B cell (primary cell): ENCODE measurements around the gene HAND2. TPM values are rescaled to one million over a fixed set of nuclear protein-coding genes. Genes with fewer than 3 reads are reported as not detected.

ENCODE experiments used
- ATAC-seq: fragments of 200-7000 bp; cut with Tn5 transposase; one replicate; pipeline ENCODE4 v1.10.0; 2021; ENCODE audit warnings: low read depth, mild to moderate bottlenecking, moderate number of reproducible peaks, moderate library complexity
- CTCF ChIA-PET: fragments of 350-600 bp; sonication (Branson Sonifier 250); formaldehyde crosslinking; loops from one replicate; lab custom pipeline; 2021; ENCODE audit warnings: antibody characterized with exemption, inconsistent platforms; lab: Charles Lee
- POLR2A ChIA-PET: fragments of 350-600 bp; sonication (Branson Sonifier 250); formaldehyde crosslinking; loops from one replicate; lab custom pipeline; 2021; ENCODE audit warnings: antibody characterized with exemption; lab: Charles Lee
- DNase-seq: peaks from one replicate; pipeline ENCODE4 v3.0.0; 2013
- H2AFZ ChIP-seq: 2 replicates; pipeline ENCODE4 v1.6.1; 2012; ENCODE audit warnings: mild to moderate bottlenecking, low read depth, low read length; ENCODE audit not compliant: insufficient read depth, poor library complexity, severe bottlenecking
- H3K27ac ChIP-seq, 2 donors: 1 replicate in 1 of 2; 2 replicates in 1 of 2; pipeline ENCODE4 v1.5.1; 2012 to 2013; ENCODE audit warnings: low read length in 2 of 2, mild to moderate bottlenecking in 2 of 2, moderate library complexity in 1 of 2
- H3K27me3 ChIP-seq, 4 experiments: fragments of 200-600 bp in 1 of 4; sonication (generic) in 1 of 4; replicated peaks in 1 of 4; 1 replicate in 2 of 4; 2 replicates in 2 of 4; pipeline versions ENCODE4 v1.6.1 to v1.7.0; 2013 to 2016; ENCODE audit warnings: low read length in 3 of 4, mild to moderate bottlenecking in 2 of 4, mixed read lengths in 1 of 4, moderate library complexity in 1 of 4; ENCODE audit not compliant: insufficient read depth in 4 of 4, control insufficient read depth in 3 of 4; ENCODE audit errors: control extremely low read depth in 1 of 4
- H3K36me3 ChIP-seq, 2 experiments: replicated peaks in 1 of 2; 1 replicate in 1 of 2; 2 replicates in 1 of 2; pipeline versions ENCODE4 v1.6.1 to v1.7.1; 2013; ENCODE audit warnings: low read length in 1 of 2; ENCODE audit not compliant: insufficient read depth in 2 of 2, control insufficient read depth in 1 of 2; ENCODE audit errors: control extremely low read depth in 1 of 2, extremely low read depth in 1 of 2
- H3K4me1 ChIP-seq, 2 donors: fragments of 200-600 bp in 1 of 2; sonication (generic) in 1 of 2; 1 replicate in 1 of 2; 2 replicates in 1 of 2; pipeline versions ENCODE4 v1.5.1 to v1.6.1; 2013 to 2017; ENCODE audit warnings: low read length in 2 of 2; ENCODE audit not compliant: control insufficient read depth in 2 of 2, insufficient read depth in 2 of 2
- H3K4me2 ChIP-seq: replicated peaks from 2 replicates; pipeline ENCODE3; 2012; ENCODE audit warnings: mild to moderate bottlenecking, low read depth, low read length; ENCODE audit not compliant: poor library complexity, severe bottlenecking
- H3K4me3 ChIP-seq, 5 experiments: fragments of 200-600 bp in 1 of 5; sonication (generic) in 1 of 5; 1 replicate in 3 of 5; 2 replicates in 2 of 5; pipeline versions ENCODE4 v1.5.1 to v1.7.0; 2011 to 2016; ENCODE audit warnings: low read length in 4 of 5, mild to moderate bottlenecking in 4 of 5, low read depth in 2 of 5, control low read depth in 1 of 5, moderate library complexity in 1 of 5; ENCODE audit not compliant: insufficient read depth in 1 of 5; ENCODE audit errors: control extremely low read depth in 1 of 5, extremely low read depth in 1 of 5
- H3K79me2 ChIP-seq: fragments of 200-600 bp; sonication (generic); one replicate; pipeline ENCODE4 v1.6.0; 2016; ENCODE audit warnings: low read length; ENCODE audit not compliant: control insufficient read depth, insufficient read depth
- H3K9ac ChIP-seq: fragments of 200-600 bp; sonication (generic); 2 replicates; pipeline ENCODE4 v1.6.1; 2017; ENCODE audit warnings: mild to moderate bottlenecking, low read length, moderate library complexity
- H3K9me3 ChIP-seq, 3 donors: one replicate each; pipeline versions ENCODE4 v1.6.1 to v1.7.1; 2013; ENCODE audit warnings: low read length in 2 of 3; ENCODE audit not compliant: control insufficient read depth in 2 of 3, insufficient read depth in 1 of 3; ENCODE audit errors: control extremely low read depth in 1 of 3
- H4K20me1 ChIP-seq: 2 replicates; pipeline ENCODE4 v1.6.0; 2012; ENCODE audit warnings: mild to moderate bottlenecking, low read length; ENCODE audit not compliant: insufficient read depth, control insufficient read depth, poor library complexity, severe bottlenecking
- H3K27ac Mint-ChIP-seq: one replicate; pipeline ENCODE4 v1.8.0; 2021; ENCODE audit warnings: mixed read lengths
- H3K27me3 Mint-ChIP-seq: one replicate; pipeline ENCODE4 v1.8.0; 2021; ENCODE audit warnings: mixed read lengths
- H3K4me1 Mint-ChIP-seq: one replicate; pipeline ENCODE4 v1.8.0; 2021; ENCODE audit warnings: mixed read lengths
- H3K4me3 Mint-ChIP-seq: one replicate; pipeline ENCODE4 v1.8.0; 2021; ENCODE audit warnings: mixed read lengths
- H3K9me3 Mint-ChIP-seq: one replicate; pipeline ENCODE4 v1.8.0; 2022; ENCODE audit warnings: mixed read lengths; ENCODE audit not compliant: insufficient read depth
- EZH2 ChIP-seq: IDR thresholded peaks from 2 replicates; pipeline ENCODE4 v1.6.1; 2012; ENCODE audit warnings: borderline replicate concordance, low read depth, mild to moderate bottlenecking, moderate library complexity, low read length; ENCODE audit not compliant: insufficient read depth, poor library complexity, severe bottlenecking
- WGBS: methylation state at CpG from one replicate; pipeline ENCODE4 v1.1.5; 2013; ENCODE audit warnings: missing lambda C conversion rate; ENCODE audit not compliant: insufficient coverage; 5-methylcytosine and 5-hydroxymethylcytosine counted together
- intact Hi-C: fragments of 100-400 bp; cut with micrococcal nuclease; formaldehyde crosslinking; loops from one replicate; pipeline ENCODE4 v1.10.0; 2022
- polyA plus RNA-seq: library from polyadenylated mRNA; depleted of rRNA; stranded (reverse); fragments of >200 nt; gene quantifications from 2 replicates; pipeline ENCODE4 v1.2.3, GENCODE V29; 2012
- total RNA-seq, 2 donors: library from RNA; stranded (reverse); fragments of 120-200 nt in 1 of 2; gene quantifications; 1 replicate in 1 of 2; 2 replicates in 1 of 2; pipeline versions ENCODE4 v1.2.3 to v1.2.4, GENCODE V29; 2013 to 2022
- TF ChIP-seq, protein P1 (sequence below): fragments of 200-600 bp; IDR thresholded peaks from one replicate; pipeline ENCODE4 v1.8.0; 2022; ENCODE audit warnings: antibody characterized with exemption, mild to moderate bottlenecking

HAND2 gene
- total and polyA plus RNA-seq, 2 donors (not counting 1 experiment from before 2014, with no cell fraction given), result not detected

- H3K27ac ChIP-seq, result no peak overlapping the region
- H3K27ac Mint-ChIP-seq, result no peak overlapping the region
Measured at GRCh38 chr4:173486714-173487392, 43.2 kb downstream of the HAND2 start.

DNA sequence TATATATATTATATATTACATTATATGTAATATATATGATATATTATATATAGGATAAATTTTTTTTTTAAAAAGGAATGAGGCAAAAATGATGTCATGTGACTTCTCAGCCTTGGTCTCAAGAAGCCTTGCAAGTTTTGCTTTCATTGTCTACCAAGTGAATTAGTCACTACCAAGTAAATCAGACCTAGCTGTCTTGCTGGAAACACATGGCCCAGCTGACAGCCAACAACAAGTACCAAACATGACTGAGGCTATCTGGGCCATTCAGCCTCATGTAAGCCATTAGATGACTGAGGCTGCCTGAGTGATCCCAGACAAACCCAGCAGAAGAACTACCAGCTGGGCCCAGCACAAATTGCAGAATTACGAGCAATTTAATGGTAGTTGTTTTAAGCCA is 44.9 kb downstream of the HAND2 start:
- CTCF ChIA-PET, result no interaction called here
- intact Hi-C loops, result no loop called here

More at GRCh38 chr4:173486714-173487392, 43.2 kb downstream of the HAND2 start:
- Histone ChIP-seq H3K79me2 (no peaks in the 10 kb centered on the region), H3K4me2 (no peak overlapping the region), H4K20me1 (no peaks in the 10 kb centered on the region), H3K4me3 (no peak overlapping the region), H3K4me1 (no peaks in the 10 kb centered on the region), H3K36me3 (no peaks in the 10 kb centered on the region), H3K27me3 (no peaks in the 10 kb centered on the region), H3K9me3 (no peaks in the 10 kb centered on the region), H3K9ac (no peak overlapping the region), H2AFZ (no peak overlapping the region)
- Mint-ChIP-seq H3K27me3 (no peaks in the 10 kb centered on the region), H3K4me3 (no peak overlapping the region), H3K9me3 (no peaks in the 10 kb centered on the region), H3K4me1 (no peaks in the 10 kb centered on the region)
- intact Hi-C loops, result no loop called here
- no CpG with 5 or more reads among the region's 1 CpG for WGBS
- no peak for TF ChIP-seq EZH2
- TF ChIP-seq, protein P1, sequence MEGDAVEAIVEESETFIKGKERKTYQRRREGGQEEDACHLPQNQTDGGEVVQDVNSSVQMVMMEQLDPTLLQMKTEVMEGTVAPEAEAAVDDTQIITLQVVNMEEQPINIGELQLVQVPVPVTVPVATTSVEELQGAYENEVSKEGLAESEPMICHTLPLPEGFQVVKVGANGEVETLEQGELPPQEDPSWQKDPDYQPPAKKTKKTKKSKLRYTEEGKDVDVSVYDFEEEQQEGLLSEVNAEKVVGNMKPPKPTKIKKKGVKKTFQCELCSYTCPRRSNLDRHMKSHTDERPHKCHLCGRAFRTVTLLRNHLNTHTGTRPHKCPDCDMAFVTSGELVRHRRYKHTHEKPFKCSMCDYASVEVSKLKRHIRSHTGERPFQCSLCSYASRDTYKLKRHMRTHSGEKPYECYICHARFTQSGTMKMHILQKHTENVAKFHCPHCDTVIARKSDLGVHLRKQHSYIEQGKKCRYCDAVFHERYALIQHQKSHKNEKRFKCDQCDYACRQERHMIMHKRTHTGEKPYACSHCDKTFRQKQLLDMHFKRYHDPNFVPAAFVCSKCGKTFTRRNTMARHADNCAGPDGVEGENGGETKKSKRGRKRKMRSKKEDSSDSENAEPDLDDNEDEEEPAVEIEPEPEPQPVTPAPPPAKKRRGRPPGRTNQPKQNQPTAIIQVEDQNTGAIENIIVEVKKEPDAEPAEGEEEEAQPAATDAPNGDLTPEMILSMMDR, result no peak
- DNase-seq (no peak), ATAC-seq (no peak)
- CTCF ChIA-PET, result interaction anchor here (1.0 to 1.3 kb wide), 3 partner anchors 10 to 69 kb away, joined by 3 to 4 read pairs (median 3); no protein-coding TSS in a partner anchor
- POLR2A ChIA-PET, result no interaction called here

More for the DNA sequence above, 44.9 kb downstream of the HAND2 start:
- H2AFZ ChIP-seq, result no peak overlapping the region
- no CpG with 5 or more reads among the region's 1 CpG for WGBS
- no peak for TF ChIP-seq EZH2
- TF ChIP-seq, protein P1, result no peak
- H3K27me3 ChIP-seq, result no peaks in the 10 kb centered on the region
- no peak overlapping the region for H3K4me2 ChIP-seq
- no peak overlapping the region for H3K9ac ChIP-seq
- H3K4me3 ChIP-seq, result no peak overlapping the region
- no peaks in the 10 kb centered on the region for H3K79me2 ChIP-seq
- no peak overlapping the region for H3K4me3 Mint-ChIP-seq
- no peak overlapping the region for H3K27ac Mint-ChIP-seq
- no peaks in the 10 kb centered on the region for H3K4me1 ChIP-seq
- no peaks in the 10 kb centered on the region for H3K4me1 Mint-ChIP-seq
- POLR2A ChIA-PET, result no interaction called here
- ATAC-seq (no peak), DNase-seq (no peak)
- no peaks in the 10 kb centered on the region for H3K9me3 ChIP-seq
- H3K9me3 Mint-ChIP-seq, result no peaks in the 10 kb centered on the region
- H3K27ac ChIP-seq, result no peak overlapping the region
- H3K36me3 ChIP-seq, result no peaks in the 10 kb centered on the region
- H3K27me3 Mint-ChIP-seq, result no peaks in the 10 kb centered on the region
- no peaks in the 10 kb centered on the region for H4K20me1 ChIP-seq
